ENCODE results near the gene OSTF1.
A peak's percentile ranks its signal among the peaks of the same experiment; 100 is the strongest.

GRCh38 chr9:75088646-75089372, 495 bp downstream of the OSTF1 start:
- TF ChIP-seq CTCF (IDR thresholded peaks at IDR 0.05; ENCODE audit: poor library complexity), result peak; percentile 34
- no peak for TF ChIP-seq EZH2 (IDR thresholded peaks at IDR 0.05; ENCODE audit: borderline replicate concordance)

Measured in hepatocyte (in vitro differentiated cells).